ENCODE results near the gene HDAC4.

Gene HDAC4

DNA sequence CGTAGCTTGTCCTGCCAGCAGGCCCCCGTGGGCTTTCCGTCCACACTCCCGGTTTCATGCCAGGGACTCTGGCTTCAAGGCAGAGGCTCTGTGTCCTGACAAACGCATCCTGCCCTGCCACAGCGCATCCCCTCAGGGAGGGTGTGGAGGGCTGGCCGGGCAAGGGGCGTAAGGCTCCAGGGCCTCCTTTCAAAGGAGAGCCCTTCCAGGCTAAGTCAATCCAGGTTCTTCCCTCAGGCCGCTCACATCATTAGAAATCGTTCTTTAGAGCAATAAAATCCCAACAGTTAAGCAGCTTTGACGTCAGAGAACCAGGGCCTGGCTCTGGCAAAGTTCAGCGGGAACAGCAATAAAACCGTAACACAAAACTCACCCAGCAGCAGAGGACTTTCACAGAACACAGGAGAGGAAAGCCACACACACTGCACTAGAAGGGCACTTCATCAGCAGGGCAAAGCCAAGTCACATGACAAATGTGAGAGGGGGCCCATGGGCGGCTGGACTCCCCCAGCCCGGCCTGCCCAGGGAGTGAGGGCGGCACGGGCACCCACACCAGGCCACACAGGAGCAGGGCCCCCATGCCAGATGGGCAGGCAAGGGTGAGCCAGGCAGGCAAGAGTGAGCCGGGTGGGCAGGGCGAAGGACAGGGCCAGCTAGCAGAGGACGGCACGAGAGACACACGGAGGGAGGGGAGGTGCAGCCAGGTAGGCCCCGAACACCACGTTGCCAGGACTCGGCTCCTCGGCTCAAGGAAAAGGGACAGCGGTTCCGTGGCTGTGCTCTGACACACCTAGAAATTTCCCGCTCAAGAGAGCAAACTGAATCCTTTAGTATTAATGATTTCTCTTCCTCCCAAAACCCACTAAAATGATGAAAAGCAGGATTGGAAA lies 52.0 kb downstream of the HDAC4 start:
- peaks cover 9% of the 10 kb centered on the region; the same call in 1 of the 2 replicates for H3K36me3 ChIP-seq (ENCODE audit: control insufficient read depth, insufficient read depth, low read length)
- H3K4me1 ChIP-seq (ENCODE audit: control insufficient read depth, insufficient read depth, low read length): no peaks in the 10 kb centered on the region; the same call in 1 of the 2 replicates
- H3K27me3 ChIP-seq (ENCODE audit: control insufficient read depth, insufficient read depth, low read length): no peaks in the 10 kb centered on the region
- H3K9me3 ChIP-seq (ENCODE audit: control insufficient read depth, insufficient read depth, low read length): no peaks in the 10 kb centered on the region
- no peak overlapping the region for H3K27ac ChIP-seq (ENCODE audit: low read length)
- no peak for DNase-seq (ENCODE audit: low read depth, low spot score)
- H3K4me3 ChIP-seq (ENCODE audit: low read length): no peak overlapping the region
- WGBS (ENCODE audit: insufficient coverage, insufficient read length): no CpG with 5 or more reads among the region's 29 CpGs

DNA sequence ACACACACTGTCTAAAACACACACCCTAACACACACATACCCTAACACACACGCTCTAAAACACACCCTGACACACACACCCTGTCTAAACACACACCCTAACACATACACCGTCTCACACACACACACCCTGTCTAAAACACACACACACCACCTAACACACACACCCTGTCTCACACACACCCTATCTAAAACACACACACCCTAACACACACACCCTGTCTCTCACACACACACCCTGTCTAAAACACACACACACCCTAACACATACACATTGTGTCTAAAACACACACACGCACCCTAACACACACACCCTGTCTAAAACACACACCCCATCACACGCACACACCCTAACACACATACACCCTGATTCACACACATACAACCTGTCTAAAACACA lies 54.1 kb downstream of the HDAC4 start:
- Histone ChIP-seq H3K9me3 (ENCODE audit: control insufficient read depth, insufficient read depth, low read length) (no peaks in the 10 kb centered on the region), H3K27ac (ENCODE audit: low read length) (no peak overlapping the region), H3K36me3 (ENCODE audit: control insufficient read depth, insufficient read depth, low read length) (0 out of 2 replicates have a peak, but pooled peaks cover 2% of the 10 kb centered on the region), H3K4me1 (ENCODE audit: control insufficient read depth, insufficient read depth, low read length) (no peaks in the 10 kb centered on the region; the same call in 1 of the 2 replicates), H3K27me3 (ENCODE audit: control insufficient read depth, insufficient read depth, low read length) (no peaks in the 10 kb centered on the region), H3K4me3 (ENCODE audit: low read length) (no peak overlapping the region)
- no peak for DNase-seq (ENCODE audit: low read depth, low spot score)
- 100% methylated on average over 4 of the region's 4 CpGs for WGBS (ENCODE audit: insufficient coverage, insufficient read length)

DNA sequence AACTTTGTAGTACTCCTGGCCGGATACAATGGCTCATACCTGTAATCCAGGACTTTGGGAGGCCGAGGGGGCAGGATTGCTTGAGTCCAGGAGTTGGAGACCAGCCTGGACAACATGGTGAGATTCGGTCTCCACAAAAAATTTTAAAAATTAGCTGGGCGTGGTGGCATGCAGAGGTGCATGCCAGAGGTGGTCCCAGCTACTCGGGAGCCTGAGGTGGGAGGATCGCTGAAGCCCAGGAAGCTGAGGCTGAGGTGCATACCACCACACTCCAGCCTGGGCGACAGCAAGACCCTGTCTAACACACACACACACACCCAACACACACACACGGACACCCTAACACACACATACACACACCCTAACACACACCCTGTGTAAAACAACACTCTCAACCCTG lies 55.6 kb downstream of the HDAC4 start:
- Histone ChIP-seq H3K4me1 (ENCODE audit: control insufficient read depth, insufficient read depth, low read length) (peaks cover 1% of the 10 kb centered on the region; the same call in 1 of the 2 replicates), H3K9me3 (ENCODE audit: control insufficient read depth, insufficient read depth, low read length) (no peaks in the 10 kb centered on the region)
- no CpG with 5 or more reads among the region's 8 CpGs for WGBS (ENCODE audit: insufficient coverage, insufficient read length)

DNA sequence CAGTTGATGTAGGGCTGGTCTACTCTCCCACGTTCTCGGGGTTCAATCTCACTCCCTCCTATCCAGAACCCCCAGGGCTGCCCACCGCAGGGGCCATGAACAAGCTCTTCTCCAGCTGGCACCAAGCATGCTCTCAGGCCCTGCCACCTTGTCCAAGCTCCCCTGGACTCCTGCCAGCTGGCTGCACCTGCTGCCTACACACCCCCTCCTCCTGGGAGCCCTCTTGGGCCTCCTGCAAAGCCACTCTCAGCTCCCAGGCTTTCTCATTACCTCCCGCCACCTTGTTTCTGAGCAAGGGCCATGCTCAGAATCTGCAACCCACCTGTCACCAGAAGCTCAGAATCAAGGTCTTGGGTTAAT lies 56.0 kb downstream of the HDAC4 start:
- peaks cover 1% of the 10 kb centered on the region; the same call in 1 of the 2 replicates for H3K4me1 ChIP-seq (ENCODE audit: control insufficient read depth, insufficient read depth, low read length)
- no peaks in the 10 kb centered on the region for H3K9me3 ChIP-seq (ENCODE audit: control insufficient read depth, insufficient read depth, low read length)
- H3K27me3 ChIP-seq (ENCODE audit: control insufficient read depth, insufficient read depth, low read length): no peaks in the 10 kb centered on the region
- H3K36me3 ChIP-seq (ENCODE audit: control insufficient read depth, insufficient read depth, low read length): no peaks in the 10 kb centered on the region
- H3K27ac ChIP-seq (ENCODE audit: low read length): no peak overlapping the region
- no peak for DNase-seq (ENCODE audit: low read depth, low spot score)
- no CpG with 5 or more reads among the region's 4 CpGs for WGBS (ENCODE audit: insufficient coverage, insufficient read length)
- H3K4me3 ChIP-seq (ENCODE audit: low read length): no peak overlapping the region

More for the DNA sequence above, 55.6 kb downstream of the HDAC4 start:
- H3K4me3 ChIP-seq (ENCODE audit: low read length): no peak overlapping the region
- H3K27me3 ChIP-seq (ENCODE audit: control insufficient read depth, insufficient read depth, low read length): no peaks in the 10 kb centered on the region
- no peak overlapping the region for H3K27ac ChIP-seq (ENCODE audit: low read length)
- no peak for DNase-seq (ENCODE audit: low read depth, low spot score)
- H3K36me3 ChIP-seq (ENCODE audit: control insufficient read depth, insufficient read depth, low read length): no peaks in the 10 kb centered on the region

DNA sequence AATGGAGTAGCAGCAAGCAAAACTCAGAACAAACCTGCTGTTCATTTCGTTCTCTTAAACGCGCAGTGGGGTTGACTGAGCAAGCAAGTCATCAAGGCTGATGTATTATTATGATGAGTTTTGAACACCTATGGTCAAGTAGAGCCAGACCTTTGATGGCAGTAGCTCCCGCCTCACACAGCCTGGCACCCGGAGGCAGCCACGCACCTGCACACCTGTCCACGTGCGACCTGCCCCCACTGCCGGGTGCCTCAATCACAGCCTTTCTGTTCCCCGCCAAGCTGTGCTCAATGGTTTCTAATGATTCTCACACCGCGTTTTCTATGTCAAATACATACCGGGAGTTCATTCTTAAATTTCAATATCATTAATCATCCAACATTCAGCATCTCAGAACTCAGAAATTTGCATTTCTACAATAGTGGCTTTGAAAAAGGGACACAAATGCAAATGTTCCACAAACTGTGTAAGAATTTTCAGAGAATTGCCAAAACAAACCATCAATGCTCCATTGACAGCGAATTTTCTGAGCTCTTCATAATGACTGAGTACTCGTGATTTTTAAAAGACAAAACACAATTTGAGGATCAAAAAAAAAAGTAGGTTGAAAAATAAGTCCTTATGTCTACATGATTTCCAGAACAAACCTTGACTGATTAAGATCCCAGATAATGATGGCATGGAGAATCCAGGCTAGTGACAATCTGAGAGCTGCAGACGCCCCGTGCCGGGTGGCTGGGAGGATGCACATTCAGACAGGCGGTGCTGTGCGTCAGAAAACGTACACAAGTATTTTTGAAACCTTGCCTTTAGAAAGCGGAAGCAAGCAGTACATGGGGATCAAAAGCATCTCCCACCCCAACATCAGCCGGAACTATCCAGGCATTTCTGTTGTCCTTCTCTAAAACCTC lies 56.6 kb downstream of the HDAC4 start:
- H3K36me3 ChIP-seq (ENCODE audit: control insufficient read depth, insufficient read depth, low read length): no peaks in the 10 kb centered on the region
- WGBS (ENCODE audit: insufficient coverage, insufficient read length): no CpG with 5 or more reads among the region's 23 CpGs
- DNase-seq (ENCODE audit: low read depth, low spot score): no peak
- H3K27ac ChIP-seq (ENCODE audit: low read length): no peak overlapping the region
- peaks cover 1% of the 10 kb centered on the region; the same call in 1 of the 2 replicates for H3K4me1 ChIP-seq (ENCODE audit: control insufficient read depth, insufficient read depth, low read length)
- H3K4me3 ChIP-seq (ENCODE audit: low read length): no peak overlapping the region
- H3K27me3 ChIP-seq (ENCODE audit: control insufficient read depth, insufficient read depth, low read length): no peaks in the 10 kb centered on the region
- H3K9me3 ChIP-seq (ENCODE audit: control insufficient read depth, insufficient read depth, low read length): no peaks in the 10 kb centered on the region

DNA sequence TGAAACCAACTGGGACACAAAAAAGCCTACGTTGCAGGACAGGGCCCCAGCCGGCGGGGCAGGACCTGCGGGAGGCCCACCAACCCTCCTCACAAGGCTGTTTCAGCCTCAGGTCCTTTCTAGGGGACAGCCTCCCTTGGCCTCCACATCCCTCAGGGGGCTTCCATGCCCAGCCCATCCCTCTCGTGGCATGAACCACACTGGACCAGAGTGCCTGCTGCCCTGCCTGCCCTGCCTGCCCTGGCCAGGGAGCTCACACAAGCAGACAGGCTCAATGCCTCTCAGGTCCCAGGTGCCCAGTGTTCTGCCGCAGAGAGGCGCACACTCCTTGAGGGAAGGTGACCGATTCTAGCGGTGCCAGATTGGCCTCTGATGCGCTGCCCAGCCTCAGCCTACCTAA lies 57.4 kb downstream of the HDAC4 start:
- H3K27me3 ChIP-seq (ENCODE audit: control insufficient read depth, insufficient read depth, low read length): no peaks in the 10 kb centered on the region
- H3K4me1 ChIP-seq (ENCODE audit: control insufficient read depth, insufficient read depth, low read length): 0 out of 2 replicates have a peak, but pooled peaks cover 1% of the 10 kb centered on the region
- H3K9me3 ChIP-seq (ENCODE audit: control insufficient read depth, insufficient read depth, low read length): no peaks in the 10 kb centered on the region
- WGBS (ENCODE audit: insufficient coverage, insufficient read length): no CpG with 5 or more reads among the region's 10 CpGs
- DNase-seq (ENCODE audit: low read depth, low spot score): no peak
- H3K36me3 ChIP-seq (ENCODE audit: control insufficient read depth, insufficient read depth, low read length): no peaks in the 10 kb centered on the region
- H3K4me3 ChIP-seq (ENCODE audit: low read length): no peak overlapping the region
- no peak overlapping the region for H3K27ac ChIP-seq (ENCODE audit: low read length)

DNA sequence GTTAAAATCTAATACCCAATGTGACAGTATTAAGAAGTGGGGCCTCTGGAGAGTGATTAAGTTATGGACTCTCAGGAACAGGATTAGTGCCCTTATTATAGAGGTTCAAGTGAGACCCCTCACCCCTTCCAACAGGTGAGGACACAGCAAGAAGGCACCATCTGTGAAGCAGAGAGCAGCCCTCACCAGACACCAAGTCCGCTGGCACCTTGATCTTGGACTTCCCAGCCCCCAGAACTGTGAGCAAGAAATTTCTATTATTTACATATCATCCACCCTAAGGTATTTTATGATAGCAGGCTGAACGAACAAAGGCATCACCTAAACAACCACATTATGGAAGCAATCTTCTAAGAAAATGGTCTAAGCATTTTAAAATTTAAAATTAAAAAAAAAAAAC lies 59.0 kb downstream of the HDAC4 start:
- DNase-seq (ENCODE audit: low read depth, low spot score): no peak
- WGBS (ENCODE audit: insufficient coverage, insufficient read length): no CpG with 5 or more reads among the region's 2 CpGs
- Histone ChIP-seq H3K4me3 (ENCODE audit: low read length) (no peak overlapping the region), H3K9me3 (ENCODE audit: control insufficient read depth, insufficient read depth, low read length) (no peaks in the 10 kb centered on the region), H3K27ac (ENCODE audit: low read length) (no peak overlapping the region), H3K4me1 (ENCODE audit: control insufficient read depth, insufficient read depth, low read length) (peaks cover 7% of the 10 kb centered on the region), H3K27me3 (ENCODE audit: control insufficient read depth, insufficient read depth, low read length) (no peaks in the 10 kb centered on the region), H3K36me3 (ENCODE audit: control insufficient read depth, insufficient read depth, low read length) (no peaks in the 10 kb centered on the region)

DNA sequence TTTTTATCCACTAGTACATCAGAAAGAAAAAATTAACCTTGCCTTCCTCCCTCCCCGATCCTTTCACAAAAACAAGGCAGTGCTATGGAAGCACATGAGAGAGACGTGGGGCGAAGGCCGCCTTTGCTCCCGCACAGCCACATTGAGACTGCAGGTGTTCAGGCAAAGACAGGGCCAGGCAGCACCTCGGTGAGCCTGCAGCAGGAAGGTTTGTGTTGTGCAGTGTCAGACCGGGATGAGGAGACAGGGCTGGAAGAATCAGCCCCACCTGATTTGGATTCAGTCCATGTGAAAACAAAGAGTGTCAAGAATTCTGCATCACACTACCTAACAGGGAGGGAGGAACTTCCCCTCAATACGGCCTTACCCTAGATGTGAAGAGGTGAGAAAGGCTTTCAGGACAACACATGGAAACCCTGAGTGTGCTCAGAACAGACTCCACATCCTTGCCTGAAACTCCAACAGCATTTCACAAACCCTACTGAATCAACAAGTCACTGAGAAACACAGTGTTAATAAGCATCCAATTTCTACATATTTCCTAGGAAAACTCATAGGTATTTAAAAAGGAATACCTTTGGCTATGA lies 59.6 kb downstream of the HDAC4 start:
- Histone ChIP-seq H3K4me3 (ENCODE audit: low read length) (no peak overlapping the region), H3K27me3 (ENCODE audit: control insufficient read depth, insufficient read depth, low read length) (no peaks in the 10 kb centered on the region), H3K9me3 (ENCODE audit: control insufficient read depth, insufficient read depth, low read length) (no peaks in the 10 kb centered on the region), H3K36me3 (ENCODE audit: control insufficient read depth, insufficient read depth, low read length) (no peaks in the 10 kb centered on the region), H3K27ac (ENCODE audit: low read length) (no peak overlapping the region), H3K4me1 (ENCODE audit: control insufficient read depth, insufficient read depth, low read length) (peaks cover 7% of the 10 kb centered on the region)
- no CpG with 5 or more reads among the region's 8 CpGs for WGBS (ENCODE audit: insufficient coverage, insufficient read length)
- no peak for DNase-seq (ENCODE audit: low read depth, low spot score)

DNA sequence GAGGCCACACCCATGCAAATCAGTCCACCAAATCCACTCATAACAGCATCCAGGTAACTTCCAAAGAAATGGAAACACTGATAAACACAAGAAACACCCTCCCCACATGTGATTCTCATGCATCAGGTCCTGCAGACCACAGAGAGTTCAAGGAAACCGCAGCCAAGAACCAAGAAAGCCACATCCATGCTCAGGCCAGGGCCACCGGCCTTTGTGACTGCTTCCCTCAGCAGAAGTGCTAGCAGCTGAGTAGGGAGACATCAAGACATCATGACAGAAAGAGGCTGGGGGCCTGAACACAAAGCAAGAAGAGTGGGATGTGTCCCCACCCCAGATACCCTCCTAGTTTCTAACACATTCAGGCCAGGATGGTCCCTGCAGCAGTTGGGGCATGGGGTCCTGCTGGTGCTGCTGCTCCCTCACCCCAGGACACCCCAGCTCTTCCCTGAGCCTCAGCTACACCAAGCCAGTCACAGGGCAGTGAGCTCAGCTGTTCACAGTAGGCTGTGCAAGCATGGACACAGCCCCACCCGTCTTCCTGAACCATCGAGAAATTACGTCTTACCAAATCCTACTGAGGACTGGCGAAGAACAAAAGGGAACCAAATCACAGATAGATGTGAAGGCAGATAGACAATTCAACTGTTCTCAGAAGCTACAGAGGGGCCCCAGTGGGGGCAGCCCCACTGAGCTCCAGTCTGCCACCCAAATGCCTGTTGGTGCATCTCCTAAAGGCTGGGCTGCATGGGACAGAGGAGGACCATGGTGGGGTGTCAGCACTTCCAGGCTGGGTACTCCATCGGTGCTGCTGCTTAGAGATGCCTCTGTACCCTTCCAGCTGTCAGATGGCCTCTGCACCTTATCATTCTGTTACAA lies 60.9 kb downstream of the HDAC4 start:
- Histone ChIP-seq H3K9me3 (ENCODE audit: control insufficient read depth, insufficient read depth, low read length) (no peaks in the 10 kb centered on the region), H3K4me1 (ENCODE audit: control insufficient read depth, insufficient read depth, low read length) (peaks cover 7% of the 10 kb centered on the region), H3K4me3 (ENCODE audit: low read length) (no peak overlapping the region), H3K27me3 (ENCODE audit: control insufficient read depth, insufficient read depth, low read length) (no peaks in the 10 kb centered on the region), H3K36me3 (ENCODE audit: control insufficient read depth, insufficient read depth, low read length) (no peaks in the 10 kb centered on the region), H3K27ac (ENCODE audit: low read length) (no peak overlapping the region)
- WGBS (ENCODE audit: insufficient coverage, insufficient read length): no CpG with 5 or more reads among the region's 7 CpGs
- no peak for DNase-seq (ENCODE audit: low read depth, low spot score)

All from iPS DF 6.9 (cell line).